OCI-LY3 (cell line): Measurements from ENCODE around the gene TREML1.

Experiments used
- EZH2phosphoT487 ChIP-seq: fragments of 200-600 bp; shearing (Covaris generic); IDR thresholded peaks from 2 replicates; pipeline ENCODE4 v1.6.1; 2018; ENCODE audit warnings: antibody characterized with exemption, mixed run types, low read depth
- TF ChIP-seq, protein P1 (sequence below): fragments of 200-600, 300-600 bp; sonication (generic); IDR thresholded peaks from 2 replicates; pipeline ENCODE4 v1.5.1; 2014; ENCODE audit warnings: antibody characterized with exemption, low read length, low read depth

DNA sequence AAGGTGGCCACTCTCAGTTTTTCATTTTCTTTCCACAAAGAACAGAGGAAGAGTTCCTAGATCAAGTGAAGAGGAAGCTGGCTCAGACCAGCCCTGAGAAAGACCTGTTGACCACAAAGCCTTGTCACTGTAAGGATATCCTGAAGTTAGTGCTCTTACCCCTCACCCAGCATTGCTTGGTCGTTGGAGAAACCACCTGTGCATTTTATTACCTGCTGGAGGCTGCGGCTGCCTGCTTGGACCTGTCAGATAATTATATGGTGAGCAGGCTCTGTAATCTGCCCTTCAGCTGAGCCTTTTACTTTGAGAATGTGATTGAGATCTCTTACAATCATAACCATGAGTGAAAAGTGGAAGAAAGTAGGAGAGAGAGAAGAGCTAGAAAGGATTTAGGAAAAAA lies 21.9 kb downstream of the TREML1 start:
- TF ChIP-seq, protein P1, sequence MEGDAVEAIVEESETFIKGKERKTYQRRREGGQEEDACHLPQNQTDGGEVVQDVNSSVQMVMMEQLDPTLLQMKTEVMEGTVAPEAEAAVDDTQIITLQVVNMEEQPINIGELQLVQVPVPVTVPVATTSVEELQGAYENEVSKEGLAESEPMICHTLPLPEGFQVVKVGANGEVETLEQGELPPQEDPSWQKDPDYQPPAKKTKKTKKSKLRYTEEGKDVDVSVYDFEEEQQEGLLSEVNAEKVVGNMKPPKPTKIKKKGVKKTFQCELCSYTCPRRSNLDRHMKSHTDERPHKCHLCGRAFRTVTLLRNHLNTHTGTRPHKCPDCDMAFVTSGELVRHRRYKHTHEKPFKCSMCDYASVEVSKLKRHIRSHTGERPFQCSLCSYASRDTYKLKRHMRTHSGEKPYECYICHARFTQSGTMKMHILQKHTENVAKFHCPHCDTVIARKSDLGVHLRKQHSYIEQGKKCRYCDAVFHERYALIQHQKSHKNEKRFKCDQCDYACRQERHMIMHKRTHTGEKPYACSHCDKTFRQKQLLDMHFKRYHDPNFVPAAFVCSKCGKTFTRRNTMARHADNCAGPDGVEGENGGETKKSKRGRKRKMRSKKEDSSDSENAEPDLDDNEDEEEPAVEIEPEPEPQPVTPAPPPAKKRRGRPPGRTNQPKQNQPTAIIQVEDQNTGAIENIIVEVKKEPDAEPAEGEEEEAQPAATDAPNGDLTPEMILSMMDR = no peak
- no peak for TF ChIP-seq EZH2phosphoT487
